Raji (cell line): Measurements from ENCODE around the gene CX3CL1.
A peak's percentile ranks its signal among the peaks of the same experiment; 100 is the strongest.

Source experiments
- POLR2A ChIP-seq: IDR thresholded peaks from 2 replicates; pipeline ENCODE4 v1.6.1; 2011; ENCODE audit warnings: low read depth, low read length, control low read depth; ENCODE audit not compliant: insufficient read depth

Gene CX3CL1

DNA sequence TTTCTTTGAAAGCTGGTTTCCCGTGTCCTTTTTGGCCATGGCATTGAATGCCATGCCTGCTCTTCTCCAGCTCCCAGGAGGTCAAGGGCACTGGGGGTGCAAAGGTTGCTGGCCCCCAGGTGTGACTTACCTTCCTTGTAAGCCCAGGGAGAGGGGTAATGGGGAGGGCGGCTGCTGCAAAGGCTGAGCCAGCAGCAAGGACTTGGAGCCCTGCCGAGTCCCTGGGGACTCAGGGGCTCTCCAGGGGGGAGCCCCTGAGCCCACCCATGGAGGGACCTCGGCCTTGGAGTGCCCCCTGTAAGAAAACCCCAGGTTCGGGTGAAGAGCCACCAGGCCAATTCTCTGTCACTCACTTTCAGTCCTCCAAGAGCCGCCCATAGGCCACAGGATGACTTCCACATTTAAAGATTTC, 19.6 kb upstream of the CX3CL1 start:
- no peak for TF ChIP-seq POLR2A

DNA sequence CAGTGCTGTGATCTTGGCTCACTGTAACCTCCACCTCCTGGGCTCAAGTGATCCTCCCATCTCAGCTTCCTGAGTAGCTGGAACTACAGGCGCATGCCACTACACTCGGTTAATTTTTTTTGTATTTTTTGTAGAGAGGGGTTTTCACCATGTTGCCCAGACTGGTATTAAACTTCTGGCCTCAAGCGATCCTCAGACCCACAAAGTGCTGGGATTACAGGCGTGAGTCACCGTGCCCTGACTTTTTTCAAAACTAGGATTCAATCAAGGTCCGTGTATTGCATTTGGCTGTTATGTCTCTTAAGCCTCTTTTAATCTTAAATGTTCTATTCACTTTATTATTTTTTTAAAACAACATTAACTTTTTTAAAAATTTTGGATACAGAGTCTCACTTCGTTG, 18.0 kb upstream of the CX3CL1 start:
- TF ChIP-seq POLR2A, result no peak

DNA sequence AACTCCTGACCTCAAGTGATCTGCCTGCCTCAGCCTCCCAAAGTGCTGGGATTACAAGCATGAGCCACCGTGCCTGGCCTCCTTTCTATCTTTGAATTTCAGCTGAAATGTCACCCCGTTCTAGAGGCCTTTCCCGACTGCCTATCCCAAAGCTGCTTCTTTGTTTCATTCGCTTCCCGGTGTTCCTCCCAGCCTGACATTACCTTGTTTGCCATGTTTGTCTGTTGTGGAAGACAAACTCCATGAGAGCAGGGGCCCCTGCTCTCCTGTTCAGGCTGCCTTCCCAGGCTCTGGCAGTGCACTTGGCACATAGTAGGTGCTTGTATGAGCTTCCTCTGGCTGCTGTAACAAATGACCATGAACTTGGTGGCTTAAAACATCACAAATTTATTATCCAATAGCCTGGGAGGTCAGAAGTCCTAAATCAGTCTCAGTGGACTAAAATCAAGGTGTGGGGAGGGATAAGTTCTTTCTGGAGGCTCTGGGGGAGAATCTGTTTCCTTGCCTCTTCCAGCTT, 16.3 kb upstream of the CX3CL1 start:
- TF ChIP-seq POLR2A, result no peak

DNA sequence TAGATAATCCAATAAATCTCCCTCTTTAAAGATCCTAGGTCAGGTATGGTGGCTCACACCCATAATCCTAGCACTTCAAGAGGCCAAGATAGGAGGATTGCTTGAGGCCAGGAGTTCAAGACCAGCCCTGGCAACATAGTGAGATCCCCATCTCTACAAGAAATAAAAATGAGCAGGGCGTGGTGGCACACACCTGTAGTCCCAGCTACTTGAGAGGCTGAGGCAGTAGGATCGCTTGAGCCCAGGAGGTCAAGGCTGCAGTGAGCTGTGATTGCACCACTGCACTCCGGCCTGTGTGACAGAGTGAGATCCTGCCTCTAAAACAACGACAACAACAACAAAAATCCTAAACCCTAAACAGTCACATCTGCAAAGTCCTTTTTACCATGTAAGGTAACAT, 15.7 kb upstream of the CX3CL1 start:
- no peak for TF ChIP-seq POLR2A

DNA sequence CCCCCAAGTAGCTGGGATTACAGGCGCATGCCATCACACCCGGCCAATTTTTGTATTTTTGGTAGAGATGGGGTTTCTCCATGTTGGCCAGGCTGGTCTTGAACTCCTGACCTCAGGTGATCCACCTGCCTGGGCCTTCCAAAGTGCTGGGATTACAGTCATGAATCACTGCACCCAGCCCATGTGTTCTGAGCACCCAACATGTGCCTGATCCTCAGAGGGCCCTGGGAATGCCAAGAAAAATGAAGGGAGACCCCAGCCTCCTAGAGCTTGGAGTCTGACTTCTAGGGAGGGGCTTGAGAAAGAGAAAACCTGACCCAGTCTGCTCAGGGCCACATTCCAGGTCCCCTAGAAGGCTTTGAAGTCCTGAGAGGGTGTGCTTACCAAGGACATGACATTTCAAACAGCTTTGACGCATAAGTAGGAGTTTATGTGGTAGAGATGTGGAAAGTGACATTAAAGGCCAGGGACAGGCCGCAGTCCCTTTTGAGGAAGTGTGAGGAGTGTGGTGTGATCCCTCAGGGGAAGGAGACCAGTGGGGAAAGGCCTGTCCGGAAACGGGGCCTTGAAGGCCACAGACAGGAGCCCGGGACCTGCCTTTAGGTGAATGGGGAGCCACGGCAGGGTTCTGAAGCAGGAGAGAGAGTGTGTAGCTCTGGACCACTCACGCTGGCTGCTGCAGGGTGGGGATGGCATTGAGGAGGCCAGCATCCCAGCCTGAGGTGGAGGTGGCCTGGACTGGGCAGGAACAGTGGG, 14.8 kb upstream of the CX3CL1 start:
- no peak for TF ChIP-seq POLR2A

DNA sequence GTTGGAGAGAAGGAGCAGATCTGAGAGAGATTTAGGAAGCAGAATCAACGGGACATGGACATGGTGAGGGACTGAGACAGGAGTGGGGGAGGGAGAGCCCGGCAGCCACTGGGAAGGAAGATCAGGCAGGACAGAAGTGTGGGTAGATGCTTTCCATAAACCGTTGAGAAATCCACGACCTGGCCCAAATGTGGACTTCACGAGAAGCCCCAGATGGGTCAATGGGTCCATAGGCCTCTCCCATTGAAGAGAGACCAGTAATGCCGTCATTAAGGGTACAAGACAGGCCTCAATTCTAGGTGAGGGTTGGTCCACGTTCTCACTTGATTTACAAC, 14.2 kb upstream of the CX3CL1 start:
- no peak for TF ChIP-seq POLR2A

DNA sequence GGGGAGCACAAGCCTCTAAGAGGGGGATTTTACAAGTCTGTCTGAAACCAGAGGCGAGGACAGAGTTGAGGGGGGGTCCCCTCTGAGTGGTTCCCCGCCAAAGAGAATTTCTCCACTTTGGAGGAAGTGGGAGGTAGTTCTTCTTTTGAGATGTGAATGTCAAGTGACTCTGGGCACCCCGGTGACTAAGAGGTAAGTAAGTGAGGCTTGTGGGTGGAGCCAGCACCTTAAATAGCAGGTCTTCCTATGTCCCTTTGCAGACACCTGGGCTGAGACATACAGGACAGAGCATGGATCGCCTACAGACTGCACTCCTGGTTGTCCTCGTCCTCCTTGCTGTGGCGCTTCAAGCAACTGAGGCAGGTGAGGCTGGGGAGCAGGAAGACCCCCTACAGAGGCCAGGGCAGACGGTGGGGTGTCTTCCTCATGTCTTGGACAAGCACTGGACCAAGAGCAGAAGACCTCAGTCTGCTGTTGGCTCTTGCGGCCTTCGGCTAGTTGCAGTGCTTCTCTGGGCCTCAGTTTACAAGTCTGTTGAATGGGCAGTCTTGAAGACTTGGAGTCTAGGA, 13.7 kb upstream of the CX3CL1 start, which contains the start of gene CCL22:
TSS of gene CCL22 (plus strand) at position 257 of the 569 bp plus-strand sequence. CDS start at position 291, 34 bp downstream.
- TF ChIP-seq POLR2A, result 0 out of 2 replicates have a peak, but pooled peaks have one; percentile 13

DNA sequence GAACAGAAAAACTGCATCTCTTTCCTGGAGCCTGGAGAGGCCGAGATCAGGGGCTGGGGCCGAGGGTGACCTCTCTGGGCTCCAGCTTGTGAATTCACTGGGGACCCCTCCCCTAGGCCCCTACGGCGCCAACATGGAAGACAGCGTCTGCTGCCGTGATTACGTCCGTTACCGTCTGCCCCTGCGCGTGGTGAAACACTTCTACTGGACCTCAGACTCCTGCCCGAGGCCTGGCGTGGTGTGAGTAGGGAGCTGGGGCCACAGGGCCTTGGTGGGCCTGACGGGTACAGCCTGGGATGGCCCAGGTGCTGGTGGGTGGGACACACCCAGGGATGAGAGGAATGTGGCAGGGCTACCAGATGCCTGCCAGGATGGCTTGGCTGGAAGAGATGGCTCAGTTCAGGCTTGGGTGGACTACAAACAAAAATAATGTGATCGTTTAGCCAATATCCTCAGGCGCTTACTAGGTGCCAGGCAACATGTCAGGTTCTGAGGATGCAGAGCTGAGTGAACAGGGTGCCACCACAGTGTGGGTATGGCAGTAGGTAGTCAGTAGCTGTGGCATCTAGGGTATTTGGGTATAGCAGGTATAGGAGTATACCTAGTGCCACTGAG, 11.9 kb upstream of the CX3CL1 start:
- no peak for TF ChIP-seq POLR2A

DNA sequence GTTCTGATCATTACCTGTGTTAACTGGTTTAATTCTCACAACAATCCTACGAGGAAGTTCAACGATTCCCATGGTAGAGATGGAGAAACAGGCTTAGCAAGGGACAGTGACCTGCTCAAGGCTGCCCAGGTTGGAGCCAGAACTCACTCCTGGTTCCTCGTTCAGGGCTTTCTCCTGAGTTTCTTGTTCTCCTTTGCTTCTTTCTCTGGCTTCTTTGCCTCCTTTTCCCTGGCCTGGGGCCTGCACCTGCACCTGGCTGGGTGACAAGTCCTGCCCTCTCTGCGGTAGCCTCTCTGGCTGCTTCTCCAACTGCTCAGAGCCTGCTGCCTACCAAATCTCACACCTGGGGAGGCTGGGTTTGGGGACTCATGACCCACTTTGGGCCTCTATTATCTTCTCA, 10.9 kb upstream of the CX3CL1 start:
- no peak for TF ChIP-seq POLR2A

DNA sequence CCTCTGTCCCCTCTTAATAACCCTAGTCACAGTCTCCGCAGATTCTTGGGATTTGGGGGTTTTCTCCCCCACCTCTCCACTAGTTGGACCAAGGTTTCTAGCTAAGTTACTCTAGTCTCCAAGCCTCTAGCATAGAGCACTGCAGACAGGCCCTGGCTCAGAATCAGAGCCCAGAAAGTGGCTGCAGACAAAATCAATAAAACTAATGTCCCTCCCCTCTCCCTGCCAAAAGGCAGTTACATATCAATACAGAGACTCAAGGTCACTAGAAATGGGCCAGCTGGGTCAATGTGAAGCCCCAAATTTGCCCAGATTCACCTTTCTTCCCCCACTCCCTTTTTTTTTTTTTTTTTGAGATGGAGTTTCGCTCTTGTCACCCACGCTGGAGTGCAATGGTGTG, 8.1 kb upstream of the CX3CL1 start:
- no peak for TF ChIP-seq POLR2A

DNA sequence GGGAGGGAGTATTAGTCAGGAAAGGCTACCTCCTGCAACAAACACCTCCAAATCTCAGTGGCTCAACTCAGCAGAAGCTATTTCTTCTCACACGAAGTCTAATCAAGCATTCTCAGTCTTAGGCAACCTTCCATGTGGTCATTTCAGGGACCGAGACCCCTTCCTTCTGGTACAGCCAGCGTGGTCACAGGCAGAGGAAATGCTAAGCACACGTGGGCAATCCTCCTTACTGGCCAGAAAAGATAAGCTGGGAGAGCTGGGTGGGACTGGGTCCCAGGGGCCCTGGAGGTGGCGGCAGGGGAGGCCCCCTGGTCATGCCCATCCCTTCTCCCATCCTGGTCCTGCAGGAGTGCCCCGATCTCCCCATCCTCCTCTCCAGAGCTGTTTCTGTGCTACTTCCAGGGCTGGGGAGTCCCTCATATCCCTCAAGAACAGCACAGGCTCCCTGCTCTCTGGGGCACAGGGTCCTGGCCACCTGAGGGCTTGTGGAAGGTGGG, 5.7 kb upstream of the CX3CL1 start:
- TF ChIP-seq POLR2A, result no peak

DNA sequence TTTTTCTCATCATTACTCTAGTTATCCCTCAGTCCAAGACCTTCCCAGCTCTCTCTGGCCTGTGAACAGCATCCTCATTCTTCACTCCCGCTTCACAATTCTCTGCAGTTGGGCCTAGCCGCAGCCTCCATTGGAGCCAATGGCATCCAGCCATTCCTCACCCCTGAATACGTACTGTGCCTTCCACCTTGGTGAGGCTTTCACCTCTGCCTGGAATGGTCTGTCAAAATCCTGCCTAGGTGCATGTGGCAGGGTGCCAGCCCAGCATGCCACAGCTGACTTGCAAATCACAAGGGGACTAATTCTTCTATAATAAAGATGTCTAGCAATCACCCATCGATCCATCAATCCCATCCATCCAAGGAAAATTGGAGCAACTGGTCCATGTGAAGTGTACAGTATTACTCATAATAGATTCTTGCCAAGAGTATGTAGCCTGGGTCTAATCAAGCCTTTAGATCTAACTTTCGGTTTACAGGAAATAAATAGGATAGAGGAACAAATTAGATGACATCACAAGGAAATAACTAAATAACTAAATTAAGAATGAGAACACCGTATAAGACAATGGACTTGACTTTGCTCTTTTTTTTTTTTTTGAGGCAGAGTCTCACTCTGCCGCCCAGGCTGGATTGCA, 5.1 kb upstream of the CX3CL1 start:
- TF ChIP-seq POLR2A, result no peak

DNA sequence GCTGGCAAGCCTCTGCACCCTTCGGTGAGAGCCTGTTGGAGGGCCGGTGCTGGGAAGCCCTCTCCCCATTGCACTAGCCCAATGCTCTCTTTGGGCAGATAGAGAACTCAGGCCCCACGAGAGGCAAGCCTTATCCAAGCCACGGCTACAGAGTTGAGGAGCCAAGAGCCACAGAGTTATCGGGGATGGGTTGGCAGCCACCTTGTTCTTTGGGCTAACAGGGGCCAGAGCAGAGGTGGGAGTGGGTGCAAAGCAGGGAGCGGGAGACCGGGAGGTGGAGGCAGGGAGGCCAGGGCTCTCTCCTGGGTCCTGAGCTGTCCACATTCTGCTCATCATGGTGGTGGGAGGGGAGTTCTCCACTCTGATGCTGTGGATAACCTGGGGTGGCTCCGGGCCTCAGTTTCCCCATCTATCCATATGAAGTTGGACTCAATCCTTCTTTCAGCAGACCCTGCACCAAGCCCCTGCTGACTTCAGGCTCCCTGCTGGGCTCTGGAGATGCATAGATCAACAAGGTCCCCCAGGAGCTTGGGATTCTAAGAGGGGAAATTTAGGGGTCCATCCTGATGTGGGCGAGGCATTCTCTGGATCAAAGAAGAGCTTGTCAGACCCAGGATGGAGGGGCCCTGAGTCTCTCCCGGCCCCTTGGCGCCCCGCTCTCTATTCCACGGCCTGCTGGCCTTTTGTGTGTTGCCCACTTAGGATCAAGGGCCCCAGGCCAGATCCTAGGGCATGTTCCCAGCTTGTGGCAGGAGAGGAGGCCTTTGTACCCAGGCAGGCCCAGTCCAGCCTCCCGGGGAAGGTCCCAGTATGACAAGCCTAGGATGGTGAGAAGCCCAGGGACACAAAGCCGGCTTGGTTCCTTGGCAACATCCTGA, 557 bp upstream of the CX3CL1 start:
- TF ChIP-seq POLR2A, result no peak

DNA sequence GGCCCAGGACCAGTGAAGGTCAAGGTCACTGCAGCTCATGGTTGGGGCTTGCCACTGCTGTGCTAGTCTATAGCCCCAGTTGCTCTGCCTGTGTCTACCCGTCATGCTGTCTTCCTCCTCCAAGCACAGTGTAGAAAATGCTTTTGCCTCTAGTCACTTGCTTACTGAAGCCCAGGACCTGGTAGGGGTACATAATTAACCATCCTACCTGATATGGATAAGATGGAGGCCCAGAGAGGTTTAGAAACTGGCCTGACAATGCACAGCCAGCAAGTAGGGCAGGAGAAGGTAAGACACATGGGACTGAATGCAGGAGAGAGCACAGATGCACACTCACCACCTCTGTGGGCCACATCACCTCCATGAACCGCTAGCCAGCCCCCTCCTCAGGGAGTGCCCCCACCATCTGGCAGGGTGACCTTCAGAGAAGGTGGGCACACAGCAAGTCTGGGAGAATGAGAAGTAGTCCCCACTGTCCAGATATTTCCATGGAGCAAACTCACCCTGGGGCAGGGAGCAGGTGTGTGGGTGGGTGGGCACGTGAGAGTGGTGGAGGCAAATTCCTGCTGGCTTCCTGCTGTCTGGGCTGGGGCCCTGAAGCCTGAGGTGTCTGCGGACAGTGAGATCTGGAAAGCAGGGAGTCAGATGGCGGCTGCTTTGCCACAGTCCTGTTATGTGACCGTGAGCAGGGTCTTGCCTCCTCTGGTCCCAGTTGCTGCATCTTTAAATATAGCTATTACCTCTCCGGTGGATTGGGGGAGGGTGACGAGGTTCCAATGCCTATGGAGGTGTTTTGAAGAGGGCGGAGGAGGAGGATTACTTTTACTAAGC, 1.0 kb downstream of the CX3CL1 start:
- no peak for TF ChIP-seq POLR2A
